Fibroblast of skin of scalp (primary cell): ENCODE measurements around the gene DKK3.
A peak's percentile ranks its signal among the peaks of the same experiment; 100 is the strongest.

Experiments
- DNase-seq: peaks from one replicate; pipeline ENCODE4 v3.0.0-alpha.2; 2013

The DKK3 gene

DNA sequence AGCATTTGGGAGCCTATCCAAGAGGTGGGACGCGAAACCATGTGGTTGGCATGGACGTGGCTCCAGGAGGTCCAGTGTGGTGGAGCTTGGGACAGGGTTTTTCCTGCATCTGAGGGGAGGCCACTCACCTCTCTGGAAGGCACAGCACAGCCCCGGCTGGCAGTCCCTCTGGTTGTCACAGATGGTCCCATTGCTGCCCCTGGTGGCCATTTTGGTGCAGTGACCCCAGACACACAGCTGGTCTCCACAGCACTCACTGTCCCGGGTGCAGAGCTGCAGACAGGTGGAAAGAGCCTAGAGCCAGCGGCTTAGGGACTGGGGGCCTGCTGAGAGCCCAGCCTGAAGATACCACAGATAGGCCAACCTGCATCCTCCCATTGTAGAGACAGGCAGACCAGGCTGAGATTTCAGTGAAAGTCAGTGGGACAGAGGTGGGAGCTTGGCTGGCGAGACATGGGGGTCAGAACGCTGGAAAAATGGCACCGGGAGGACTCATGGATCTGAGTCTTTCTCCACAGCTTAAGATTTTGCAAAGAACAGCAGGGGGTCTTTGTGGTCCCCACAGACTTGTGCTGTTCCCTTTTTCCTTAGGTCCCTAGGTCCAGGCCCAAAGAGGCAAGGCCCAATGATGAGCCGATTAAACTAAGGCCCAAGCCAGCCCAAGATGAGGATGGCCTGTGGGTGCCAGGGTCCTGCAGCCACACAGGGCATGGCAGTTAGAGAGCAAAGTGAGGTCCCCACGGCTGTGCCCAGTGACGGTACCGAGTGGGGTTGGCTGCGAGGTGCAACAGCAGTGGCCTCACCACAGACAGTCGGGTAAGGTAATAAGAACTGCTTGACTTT lies 41.4 kb downstream of the DKK3 start:
- peak; percentile 61 for DNase-seq

GRCh38 chr11:11966354-11966741 lies 42.1 kb downstream of the DKK3 start:
- no peak for DNase-seq

DNA sequence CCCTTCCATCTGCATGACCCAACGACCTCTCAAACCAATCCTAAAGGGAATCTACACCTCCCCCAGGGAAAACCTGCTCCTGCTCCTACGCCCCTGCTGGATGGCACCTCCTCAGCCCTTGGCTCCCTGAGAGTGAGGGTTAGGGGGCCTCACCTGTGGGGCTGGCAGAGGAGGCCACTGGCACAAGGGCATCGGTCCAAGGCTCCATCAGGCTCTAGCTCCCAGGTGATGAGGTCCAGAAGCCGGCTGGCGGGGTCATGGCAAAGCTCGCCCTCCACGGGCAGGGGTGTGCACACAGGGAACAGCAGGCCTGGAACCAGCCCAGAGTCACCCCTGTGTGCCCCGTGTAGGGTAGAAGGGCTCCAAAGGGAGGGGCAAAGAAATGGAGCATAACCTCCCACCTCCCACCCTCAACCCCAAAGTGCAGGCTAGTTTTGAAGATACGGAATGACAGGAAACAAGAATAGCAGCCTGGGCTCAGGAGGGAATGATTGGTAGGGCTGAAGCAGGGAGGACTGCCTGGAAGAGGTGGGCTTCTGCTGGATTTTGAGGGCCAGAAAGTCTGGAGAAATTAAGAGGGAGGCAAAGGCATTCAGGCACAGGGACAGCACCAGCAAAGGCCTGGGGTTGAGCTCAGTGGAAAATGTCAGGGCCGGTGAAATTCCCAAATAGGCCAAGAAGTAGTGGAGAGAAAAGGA lies 42.6 kb downstream of the DKK3 start:
- DNase-seq: no peak

GRCh38 chr11:11965192-11965591 lies 43.2 kb downstream of the DKK3 start:
- DNase-seq: no peak

GRCh38 chr11:11964774-11965150 lies 43.7 kb downstream of the DKK3 start:
- DNase-seq: no peak

DNA sequence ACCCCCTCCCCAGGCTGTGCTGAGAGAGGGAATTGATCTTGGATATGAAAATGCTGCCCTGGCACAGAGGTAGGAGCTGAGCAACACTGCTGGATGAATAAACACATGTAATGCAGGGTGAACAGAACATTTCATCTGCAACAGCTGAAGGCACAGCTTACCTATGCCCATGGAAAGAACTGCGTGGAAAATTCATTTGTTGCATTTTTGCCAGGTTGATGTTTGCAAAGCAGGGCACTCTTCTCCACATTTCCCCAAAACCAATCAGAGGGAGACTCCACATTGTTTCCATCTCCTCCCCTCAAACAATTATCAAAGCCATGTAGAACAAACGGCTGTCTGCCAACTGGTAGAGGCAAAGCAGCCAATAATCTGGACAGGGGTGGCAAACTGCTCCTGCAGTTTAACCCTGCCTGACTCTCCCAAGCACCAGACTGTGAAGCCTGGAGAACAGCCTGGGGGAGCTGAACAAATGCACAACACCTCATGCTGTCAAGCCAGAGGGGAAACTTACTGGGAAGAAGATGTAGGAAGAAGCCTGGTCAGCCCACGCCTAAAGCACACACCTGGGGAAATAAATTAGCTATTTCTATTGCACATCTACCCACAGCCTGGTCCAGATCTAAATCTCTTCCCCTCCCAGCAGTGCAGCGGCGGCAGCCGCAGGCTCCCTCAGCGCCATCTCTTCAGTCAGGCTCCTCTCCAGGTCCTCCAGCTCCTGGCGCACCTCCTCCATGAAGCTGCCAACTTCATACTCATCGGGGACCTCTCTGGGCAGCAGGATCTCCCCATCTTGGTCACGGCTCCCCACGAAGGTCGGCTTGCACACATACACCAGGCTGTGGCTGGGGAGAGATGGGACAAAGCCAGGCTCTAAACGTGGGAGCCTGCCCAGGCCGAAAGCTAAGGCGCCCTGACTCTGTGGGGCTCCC lies 44.3 kb downstream of the DKK3 start:
- DNase-seq: no peak

DNA sequence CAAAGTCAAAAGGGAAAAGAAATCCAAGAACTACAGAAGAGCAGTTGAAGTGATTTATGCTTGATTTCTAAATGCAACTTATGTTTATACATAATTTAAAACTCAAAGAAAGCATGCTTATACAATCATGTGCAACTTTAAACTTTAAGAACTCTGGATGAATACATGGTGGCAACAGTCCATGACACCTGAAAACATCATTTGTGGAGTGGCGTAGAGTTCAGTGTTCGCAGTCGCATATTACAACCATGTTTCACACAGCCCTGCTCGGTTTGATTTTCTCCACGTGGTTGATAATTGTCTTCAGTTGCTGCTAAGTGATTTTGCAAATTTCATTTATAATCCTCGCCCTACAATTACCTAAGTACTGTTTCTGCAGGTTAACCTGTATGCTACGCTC lies 45.4 kb downstream of the DKK3 start:
- no peak for DNase-seq

GRCh38 chr11:11961399-11962028 lies 46.9 kb downstream of the DKK3 start:
- no peak for DNase-seq

DNA sequence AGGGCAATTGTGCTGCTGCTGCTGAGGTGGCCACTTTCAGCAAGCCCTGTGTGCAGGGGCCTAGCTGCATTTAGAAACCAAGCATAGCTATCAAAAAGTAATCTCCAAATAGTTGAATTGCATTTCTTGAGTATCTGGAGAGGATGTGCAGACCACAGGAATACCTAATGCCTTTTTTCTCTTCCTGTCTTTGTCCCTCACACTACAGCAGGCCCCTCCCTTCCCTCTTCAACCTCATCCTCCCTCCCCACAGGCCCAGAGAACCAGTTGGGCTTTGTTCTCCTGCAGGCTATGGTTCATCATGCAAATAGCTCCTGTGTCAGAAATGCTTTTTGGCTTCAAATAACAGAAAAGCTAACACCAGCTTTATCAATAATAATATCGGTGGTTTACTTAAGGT lies 47.7 kb downstream of the DKK3 start:
- DNase-seq: no peak

- DNase-seq: no peak
These were observed 48.8 kb downstream of the DKK3 start for GRCh38 chr11:11959601-11960000.

- no peak for DNase-seq
These were observed 49.8 kb downstream of the DKK3 start for GRCh38 chr11:11958403-11959231.

GRCh38 chr11:11956006-11956405 lies 52.4 kb downstream of the DKK3 start:
- no peak for DNase-seq

GRCh38 chr11:11952036-11952435 lies 56.4 kb downstream of the DKK3 start:
- no peak for DNase-seq

- no peak for DNase-seq
These were observed 58.9 kb downstream of the DKK3 start for GRCh38 chr11:11949482-11949881.

- DNase-seq: no peak
These were observed 60.0 kb downstream of the DKK3 start for GRCh38 chr11:11948242-11948947.

GRCh38 chr11:11947825-11948224 lies 60.6 kb downstream of the DKK3 start:
- DNase-seq: no peak

DNA sequence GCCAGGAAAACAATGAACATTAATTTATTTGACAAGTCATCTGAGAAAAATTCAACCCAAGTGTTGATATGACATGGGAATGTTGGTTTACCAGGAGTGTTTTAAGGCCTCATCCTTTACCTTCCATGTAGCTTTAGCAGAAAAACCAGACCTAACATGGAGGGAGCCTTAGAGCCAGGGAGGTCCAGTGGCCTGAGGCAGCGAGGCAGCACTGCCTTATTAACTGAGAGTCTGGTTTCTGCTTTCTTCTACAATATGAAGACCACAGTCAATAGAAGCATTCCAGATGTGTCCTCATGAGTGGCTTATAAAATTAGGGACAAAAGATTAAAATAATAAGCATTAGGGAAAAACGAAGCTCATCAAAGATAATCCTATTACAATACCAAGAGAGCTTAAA lies 61.5 kb downstream of the DKK3 start:
- DNase-seq: no peak

DNA sequence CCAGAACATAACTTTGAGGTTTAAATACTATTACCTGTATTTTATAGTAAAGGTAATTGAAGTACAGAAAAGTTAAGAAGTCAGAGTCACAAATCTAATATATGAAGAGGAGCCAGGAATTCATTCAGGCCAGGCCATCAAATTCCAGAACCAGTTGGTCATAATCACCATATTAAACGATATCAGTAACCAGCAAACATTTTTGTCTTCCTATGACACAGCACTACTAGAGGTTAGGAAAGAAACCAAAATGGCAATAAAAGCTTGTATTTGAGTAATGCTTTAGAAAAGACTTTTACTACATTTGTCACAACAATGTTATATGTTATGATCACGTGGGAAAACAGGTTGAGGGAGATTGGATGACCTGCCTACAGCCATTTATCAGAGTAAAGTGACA lies 62.2 kb downstream of the DKK3 start:
- DNase-seq: peak; percentile 64

GRCh38 chr11:11944444-11944843 lies 64.0 kb downstream of the DKK3 start:
- no peak for DNase-seq

DNA sequence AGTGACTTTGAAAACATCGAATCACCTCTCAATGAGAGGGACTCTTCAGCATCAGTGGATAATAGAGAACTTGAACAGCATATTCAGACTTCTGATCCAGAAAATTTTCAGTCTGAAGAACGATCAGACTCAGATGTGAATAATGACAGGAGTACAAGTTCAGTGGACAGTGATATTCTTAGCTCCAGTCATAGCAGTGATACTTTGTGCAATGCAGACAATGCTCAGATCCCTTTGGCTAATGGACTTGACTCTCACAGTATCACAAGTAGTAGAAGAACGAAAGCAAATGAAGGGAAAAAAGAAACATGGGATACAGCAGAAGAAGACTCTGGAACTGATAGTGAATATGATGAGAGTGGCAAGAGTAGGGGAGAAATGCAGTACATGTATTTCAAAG lies 65.8 kb downstream of the DKK3 start:
- DNase-seq: no peak

- DNase-seq: no peak
These were observed 67.9 kb downstream of the DKK3 start for GRCh38 chr11:11940551-11940950.
